GM21423 (cell line): ENCODE measurements around the gene KCNE3.
"Not testable (repeated sequence)": the region's sequence is repeated elsewhere in the genome, so short reads cannot be mapped to it uniquely, and the experiment has no call there.

Experiments used
- ATAC-seq: cut with Tn5 transposase; IDR thresholded peaks from one replicate; pipeline ENCODE4 v1.9.1; 2021; ENCODE audit warnings: mild to moderate bottlenecking, moderate library complexity; ENCODE audit not compliant: unreplicated experiment

The KCNE3 gene

DNA sequence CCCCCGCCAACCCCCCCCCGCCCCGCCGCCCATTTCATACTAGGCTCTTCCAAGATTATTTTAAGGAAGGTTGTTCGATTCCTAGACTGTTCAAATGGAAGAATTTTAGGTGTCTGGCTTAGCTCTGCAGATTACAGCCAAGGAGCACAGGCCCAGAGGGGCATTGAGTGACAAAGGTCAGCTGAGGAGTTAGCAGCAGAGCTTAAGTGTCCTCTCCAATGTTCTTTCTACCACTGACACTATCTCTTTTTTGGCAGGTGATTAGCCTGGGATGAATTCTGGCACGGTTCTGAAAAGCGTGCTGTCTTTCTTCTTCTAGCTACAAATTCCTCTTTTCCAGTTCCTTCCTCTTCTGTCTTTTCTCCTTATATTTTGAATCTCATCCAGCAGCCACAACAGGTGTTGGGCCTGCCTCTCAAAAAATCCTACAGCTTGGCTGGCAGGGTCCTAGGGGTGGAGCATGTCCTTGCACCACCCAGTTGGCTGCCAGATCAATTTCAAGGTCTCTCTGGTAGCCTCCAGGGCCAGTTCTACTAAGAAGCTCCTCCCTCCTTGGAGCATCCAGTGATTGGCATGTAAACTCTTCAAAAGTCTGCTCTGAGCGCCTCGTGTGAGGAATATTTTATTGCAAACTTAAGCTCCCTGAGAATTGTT, 23.0 kb downstream of the KCNE3 start:
- no peak for ATAC-seq

DNA sequence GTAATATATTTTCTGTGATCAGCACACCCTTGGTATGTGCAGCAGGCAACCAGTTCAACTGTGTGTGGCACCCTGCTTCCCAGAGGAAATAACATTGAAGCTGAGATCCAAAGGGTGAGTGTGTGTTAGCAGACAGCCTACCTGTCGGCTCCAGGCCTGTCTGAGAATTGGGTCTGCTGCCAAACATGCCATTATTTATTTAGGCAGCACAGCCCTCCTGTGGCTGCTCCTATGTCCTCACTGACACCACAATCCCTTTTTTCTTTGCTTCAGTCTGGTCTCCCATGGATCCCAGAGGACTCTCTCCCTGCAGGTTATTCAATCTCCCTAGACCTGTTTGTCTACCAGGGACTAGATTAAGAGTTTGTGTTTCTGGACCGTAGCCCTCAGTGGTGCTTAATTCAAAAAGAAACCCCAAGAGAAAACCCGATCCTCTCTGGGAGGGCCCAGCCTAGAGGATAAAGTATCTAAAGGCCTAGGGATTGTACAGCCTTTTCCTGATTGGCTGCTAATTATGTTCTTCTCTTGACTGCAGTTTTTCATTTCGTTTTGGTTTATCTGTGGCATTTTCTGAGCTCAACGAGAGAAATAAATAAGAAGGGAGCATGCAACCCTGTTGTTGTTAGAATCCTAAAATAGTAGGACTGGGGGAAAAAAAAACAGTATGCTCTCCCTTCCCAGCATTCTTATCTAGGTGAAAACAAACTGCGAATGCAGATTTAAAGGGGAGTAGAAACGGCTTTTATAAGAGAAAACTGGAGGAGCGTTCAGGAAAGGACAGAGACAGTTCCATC, 24.1 kb downstream of the KCNE3 start:
- no peak for ATAC-seq

DNA sequence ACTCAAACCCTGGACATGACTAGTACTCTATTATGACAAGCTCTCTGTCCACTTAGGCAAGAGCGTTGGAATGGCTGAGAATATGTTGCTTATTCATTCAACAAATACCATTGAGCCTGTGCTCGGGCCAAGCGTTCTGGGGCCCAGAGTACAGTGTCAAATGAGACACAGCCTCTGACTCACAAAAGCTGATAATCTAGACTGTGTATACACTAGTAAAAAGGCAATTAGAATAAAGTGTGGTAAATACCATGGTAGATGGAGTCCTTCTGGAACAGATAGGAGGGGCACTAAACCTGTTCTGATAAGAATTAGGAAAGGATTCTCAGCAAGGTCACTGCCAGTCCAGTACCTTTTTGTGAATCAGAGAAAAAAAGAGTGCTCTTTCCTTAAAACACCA, 24.7 kb downstream of the KCNE3 start:
- no peak for ATAC-seq

DNA sequence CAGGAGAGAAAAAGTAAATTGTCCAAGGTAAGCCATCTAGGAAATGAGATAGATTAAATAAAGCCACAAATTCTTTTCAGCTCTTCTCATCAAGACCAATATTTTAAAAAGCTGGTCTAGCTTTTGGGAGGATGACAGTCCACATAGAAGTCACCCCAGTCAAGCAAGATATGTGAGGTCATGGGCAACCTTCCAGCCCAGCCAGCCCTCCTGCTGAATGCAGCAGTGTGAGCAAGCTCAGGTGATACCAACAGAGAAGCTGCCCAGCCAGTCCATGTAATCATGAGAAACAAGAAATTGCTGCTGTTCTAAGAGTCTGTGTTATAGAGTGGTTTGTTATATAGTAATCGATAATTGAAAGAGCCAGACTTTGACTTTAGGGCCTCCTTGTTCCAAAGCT, 28.7 kb downstream of the KCNE3 start:
- no peak for ATAC-seq

DNA sequence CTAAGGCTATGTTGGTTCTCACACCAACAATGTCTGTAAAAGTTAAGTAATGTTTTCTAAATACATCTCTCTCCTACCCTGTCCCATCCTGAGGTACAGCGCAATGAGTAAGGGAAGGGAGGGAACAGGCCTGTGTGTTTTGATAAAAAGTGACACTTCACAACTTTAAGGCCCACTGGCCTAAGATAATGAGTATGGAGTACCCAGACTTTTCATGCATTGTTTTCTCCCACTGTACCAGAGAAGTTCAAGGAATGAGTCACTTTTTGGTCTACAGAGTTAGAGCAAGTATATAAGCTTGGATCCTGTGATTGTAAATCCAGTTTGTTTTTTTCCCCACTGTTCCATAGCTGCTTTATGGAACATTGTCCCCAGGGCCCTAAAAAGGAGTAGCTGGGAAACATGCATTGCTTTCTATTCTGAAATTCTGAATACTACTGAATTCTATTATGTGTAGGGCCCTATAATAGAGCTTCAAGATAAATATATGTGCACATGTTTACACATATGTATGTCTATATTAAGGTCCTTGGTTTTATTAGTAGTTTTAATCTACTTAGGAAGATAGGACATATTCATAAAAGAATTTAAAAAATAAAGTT, 29.8 kb downstream of the KCNE3 start:
- no peak for ATAC-seq

DNA sequence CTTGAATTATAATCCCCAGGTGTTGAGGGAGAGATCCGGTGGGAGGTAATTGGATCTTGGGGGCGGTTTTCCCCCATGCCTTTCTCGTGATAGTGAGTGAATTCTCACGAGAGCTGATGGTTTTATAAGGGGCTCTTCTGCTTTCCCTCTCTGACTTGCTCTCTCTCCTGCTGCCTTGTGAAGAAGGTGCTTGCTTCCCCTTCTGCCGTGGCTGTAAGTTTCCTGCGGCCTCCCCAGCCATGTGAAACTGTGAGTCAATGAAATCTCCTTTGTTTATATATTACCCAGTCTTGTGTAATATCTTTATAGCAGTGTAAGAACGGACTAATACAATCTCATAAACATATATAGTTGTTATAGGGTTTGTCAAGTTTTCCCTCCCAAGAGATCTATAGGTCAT, 32.8 kb downstream of the KCNE3 start:
- no peak for ATAC-seq

DNA sequence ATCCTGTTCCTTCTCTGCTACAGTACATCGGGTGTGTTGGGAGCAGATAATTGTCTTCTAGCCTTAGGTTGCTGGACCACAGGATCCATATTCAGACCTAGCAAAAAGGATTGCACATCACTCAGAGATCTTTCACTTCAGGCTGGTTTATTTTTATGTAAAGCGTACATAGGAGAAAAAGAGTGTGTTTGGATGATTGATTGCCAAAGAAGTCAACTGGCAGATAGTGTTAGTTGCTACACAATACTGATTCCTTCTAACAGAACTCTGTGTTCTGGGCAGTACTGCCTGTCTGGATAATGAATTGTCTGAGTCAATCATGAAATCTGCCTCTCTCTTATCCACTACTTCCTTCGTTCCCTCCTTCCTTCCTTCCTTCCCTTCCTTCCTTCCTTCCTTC, 38.1 kb downstream of the KCNE3 start:
- no peak for ATAC-seq

DNA sequence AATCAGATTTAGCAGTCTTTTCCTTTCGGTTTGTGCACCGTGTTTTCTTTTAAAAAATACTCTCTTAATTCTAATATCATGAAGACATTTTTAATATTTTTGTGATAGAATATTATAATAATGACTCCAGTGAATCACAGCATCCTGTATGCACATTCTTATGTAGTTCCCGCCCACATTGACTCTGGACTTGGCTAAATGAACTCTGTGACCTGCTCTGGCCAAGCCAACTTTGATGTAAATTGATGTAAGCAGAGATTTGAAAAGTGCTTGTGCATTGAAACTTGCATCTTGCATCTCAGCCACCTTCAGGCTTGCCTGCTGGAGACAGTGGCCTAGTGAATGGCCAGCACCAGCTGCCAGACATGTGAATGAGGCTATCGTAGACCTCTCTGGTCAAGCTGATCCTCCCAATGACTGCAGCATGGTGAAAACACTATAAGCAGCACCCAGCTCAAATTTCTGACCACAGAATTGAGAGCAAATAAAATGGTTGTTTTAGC, 39.9 kb downstream of the KCNE3 start:
- no peak for ATAC-seq

DNA sequence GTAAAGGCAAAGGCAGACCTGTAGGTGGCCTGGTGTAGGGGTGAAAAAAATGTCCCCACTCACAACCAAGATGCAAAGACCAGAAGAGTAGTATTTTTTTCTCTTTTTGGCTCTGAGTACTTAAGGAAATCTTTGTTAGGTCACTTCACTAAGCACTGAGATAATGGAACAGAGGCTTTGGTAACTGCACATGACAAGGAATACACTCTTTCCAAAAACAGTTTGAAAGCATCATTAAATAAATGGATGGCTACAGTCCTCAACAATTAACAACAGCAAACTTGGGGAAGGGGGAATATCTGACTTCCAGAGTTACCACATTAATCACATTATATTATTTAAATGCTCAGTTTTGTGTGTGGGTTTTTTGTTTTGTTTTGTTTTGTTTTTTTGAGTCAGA, 42.2 kb downstream of the KCNE3 start:
- no peak for ATAC-seq

DNA sequence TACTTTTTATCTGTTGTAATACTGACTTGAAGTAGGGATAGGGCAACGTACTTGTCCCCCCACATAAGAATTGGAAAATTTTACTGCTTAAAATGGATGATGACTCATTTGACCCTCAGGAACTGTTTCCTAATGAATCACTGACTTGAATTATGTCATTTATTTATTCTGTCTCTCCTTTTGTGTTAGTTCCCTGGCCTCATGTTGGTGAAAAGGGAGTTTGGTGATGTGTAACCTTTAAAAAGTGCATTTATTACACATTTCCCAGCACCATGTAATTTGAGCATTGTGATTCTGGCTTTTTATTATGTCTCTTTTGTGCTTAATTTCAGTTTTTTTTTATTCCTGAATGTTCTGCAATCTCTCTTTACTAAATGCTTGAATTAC, 48.8 kb downstream of the KCNE3 start:
- ATAC-seq, result no peak

DNA sequence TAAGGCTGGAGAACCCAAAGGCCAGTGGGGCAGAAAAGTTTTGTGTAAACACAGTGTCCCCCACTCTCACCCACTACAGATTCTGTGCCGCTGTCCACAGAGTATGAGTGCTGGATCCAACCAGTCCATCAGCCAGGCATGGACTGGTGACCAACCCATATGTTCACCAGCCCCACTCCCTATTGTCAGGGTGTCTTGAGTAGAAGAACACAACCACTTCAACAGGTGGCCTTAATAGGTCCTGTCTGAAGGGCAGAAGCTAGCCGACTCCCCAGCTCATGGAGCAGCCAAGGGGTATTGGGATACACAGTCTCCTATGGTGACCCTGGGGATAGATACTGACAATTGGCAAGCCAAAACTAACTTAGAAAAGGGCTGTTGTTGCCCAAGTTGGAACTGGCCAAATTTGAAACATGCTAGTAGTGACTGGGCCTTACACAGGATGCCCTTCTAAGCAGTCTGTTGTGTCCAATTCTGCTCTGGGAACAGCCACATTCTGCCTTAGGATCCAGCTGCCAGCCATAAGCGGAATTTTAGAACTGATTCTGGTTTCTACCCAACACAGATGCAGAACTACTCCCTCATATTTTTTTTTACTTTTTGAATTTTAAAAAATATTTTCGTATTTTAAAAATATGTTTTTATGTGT, 49.4 kb downstream of the KCNE3 start:
- no peak for ATAC-seq

DNA sequence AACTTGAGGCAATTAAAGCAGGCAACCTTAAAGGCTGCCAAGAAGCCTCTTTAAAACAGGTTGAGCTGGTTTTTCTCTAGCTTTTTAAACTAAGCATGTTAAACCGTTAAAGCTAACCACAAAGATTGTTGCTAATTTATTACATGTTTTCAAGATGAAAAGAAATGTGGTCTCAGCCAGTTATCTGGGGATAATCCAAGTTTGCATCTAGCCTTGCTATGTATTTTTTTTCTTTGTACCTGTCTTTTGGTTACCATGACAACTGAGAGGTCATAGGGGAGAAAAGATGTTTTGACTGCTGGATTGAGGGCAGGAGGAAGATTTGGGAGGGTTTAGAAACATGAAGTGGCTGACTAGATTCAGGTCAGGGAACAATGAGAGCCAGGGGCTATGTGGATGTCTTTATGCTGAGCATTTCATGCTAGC, 50.0 kb downstream of the KCNE3 start:
- no peak for ATAC-seq

DNA sequence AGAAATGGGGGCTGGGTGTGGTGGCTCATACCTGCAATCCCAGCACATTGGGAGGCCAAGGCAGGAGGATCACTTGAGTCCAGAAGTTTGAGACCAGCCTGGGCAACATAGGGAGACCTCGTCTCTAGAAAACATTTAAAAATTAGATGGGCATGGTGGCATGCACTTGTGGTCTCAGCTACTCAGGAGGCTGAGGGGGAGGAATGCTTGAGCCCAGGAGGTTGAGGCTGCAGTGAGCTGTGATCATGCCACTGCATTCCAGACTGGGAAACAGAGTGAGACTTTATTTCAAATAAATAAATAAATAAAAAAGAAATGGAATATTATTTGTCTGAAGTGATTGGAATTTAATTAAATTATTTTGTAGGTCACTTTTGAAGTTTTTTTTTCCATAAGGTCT, 50.4 kb downstream of the KCNE3 start:
- not testable (repeated sequence) for ATAC-seq

DNA sequence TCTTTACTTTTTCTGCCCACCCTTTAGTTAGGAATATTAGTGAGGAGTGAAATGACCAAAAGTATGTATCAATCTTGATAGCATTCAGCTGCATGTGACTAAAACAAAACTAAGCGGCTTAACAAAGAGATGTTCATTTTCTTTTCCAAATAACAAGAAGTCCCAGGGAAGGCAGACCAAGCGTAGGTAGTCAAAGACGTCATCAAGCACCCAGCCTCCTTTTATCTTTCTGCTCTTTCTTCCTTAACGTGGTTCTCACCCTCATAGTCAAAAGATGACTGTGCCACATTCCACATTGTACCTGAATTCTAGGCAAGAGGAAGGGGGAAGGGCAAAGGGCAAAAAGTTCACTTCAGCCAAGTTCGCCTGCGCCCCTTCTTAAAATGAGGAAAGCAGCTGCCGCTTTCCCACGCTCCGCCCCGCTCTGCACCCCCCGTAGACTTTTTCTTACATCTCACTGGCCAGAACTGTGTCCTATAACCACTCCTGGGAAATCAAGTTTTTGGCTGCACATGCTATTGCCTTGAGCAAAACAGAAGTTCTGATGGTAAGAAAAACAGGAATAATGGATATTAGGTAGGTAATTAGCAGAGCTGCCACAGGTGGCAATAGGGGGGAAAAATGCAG, 54.5 kb downstream of the KCNE3 start:
- ATAC-seq, result no peak

DNA sequence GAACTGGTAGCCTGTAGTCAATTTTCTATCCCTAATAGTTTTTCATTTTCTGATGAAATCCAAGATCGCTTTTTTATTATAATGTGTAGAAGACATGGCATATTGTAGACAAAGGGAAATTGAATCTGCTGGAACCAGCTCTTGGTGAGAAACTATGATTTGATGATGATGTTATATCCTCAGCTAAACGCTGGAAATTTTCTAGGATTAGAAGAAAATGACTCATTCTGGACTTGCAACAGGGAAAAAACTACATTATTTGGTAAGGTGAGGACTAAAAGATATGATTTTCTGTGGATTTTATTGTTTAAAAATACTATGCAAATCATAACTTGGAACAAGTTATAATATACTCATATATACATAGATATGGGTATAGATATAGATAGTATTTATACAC, 55.0 kb downstream of the KCNE3 start:
- no peak for ATAC-seq

DNA sequence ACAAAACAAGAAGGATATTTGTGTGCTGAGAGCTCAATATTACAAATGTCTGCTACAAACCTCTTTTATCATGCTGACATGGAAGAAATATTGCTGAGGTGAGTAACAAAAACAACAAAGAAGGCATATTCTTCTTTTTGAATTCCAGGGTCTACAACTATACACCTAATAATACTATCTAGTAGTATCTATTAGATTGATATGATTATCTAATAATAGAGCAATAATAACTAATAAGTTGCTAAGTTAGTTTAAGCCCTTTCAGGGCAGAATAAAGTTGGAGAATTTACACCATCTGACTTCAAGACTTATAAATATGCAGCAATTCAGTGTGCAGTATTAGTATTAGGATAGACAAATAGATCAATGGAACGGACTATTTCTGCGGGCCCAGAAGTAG, 57.7 kb downstream of the KCNE3 start:
- ATAC-seq, result no peak
